ENCODE measurements around the gene ATXN7L3B.

DNA sequence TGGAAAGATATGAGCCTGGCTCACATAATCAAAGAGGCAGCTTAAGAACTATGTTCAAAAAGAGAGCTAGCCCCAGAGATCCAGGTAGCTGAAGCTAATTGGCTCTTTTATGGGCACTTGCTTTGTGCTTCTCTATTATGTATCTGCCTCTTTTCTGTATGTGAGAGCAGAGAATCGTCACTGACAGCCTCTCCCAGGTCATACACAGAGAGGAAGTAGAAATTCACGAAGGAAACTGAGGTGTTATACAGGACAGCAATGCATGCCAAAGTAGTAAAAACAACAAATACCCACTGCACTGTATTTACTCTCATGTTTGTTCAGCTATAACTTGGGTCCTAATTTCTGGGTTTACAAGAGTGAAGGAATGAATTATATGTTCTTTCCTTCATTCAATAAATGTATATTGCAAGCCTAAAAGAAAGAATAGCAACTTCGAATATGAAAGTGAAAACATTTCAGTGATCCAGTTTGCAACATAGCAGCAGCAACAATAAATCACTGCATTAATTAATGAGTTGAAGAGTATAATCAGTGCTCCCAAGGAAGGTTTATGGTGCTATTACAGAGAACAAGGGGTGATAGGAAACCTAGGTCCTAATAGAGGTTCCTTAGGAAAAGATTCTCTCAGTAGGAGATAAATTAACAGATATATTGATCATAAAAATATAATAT is 47.1 kb upstream of the ATXN7L3B start:
- TF ChIP-seq CTCF (conservative IDR thresholded peaks at IDR 0.05; ENCODE audit: low read depth in 2 of 2): no peak
- TF ChIP-seq EZH2phosphoT487 (IDR thresholded peaks at IDR 0.05; ENCODE audit: unreplicated experiment): no peak

Data from GM23338 (cell line).